GOT3 (cell line): ENCODE results near the gene SLC18B1.

Experiments
- DNase-seq: peaks from one replicate; lab custom pipeline; 2025; ENCODE audit warnings: mixed read lengths; lab: John Stamatoyannopoulos, UW

The SLC18B1 gene

DNA sequence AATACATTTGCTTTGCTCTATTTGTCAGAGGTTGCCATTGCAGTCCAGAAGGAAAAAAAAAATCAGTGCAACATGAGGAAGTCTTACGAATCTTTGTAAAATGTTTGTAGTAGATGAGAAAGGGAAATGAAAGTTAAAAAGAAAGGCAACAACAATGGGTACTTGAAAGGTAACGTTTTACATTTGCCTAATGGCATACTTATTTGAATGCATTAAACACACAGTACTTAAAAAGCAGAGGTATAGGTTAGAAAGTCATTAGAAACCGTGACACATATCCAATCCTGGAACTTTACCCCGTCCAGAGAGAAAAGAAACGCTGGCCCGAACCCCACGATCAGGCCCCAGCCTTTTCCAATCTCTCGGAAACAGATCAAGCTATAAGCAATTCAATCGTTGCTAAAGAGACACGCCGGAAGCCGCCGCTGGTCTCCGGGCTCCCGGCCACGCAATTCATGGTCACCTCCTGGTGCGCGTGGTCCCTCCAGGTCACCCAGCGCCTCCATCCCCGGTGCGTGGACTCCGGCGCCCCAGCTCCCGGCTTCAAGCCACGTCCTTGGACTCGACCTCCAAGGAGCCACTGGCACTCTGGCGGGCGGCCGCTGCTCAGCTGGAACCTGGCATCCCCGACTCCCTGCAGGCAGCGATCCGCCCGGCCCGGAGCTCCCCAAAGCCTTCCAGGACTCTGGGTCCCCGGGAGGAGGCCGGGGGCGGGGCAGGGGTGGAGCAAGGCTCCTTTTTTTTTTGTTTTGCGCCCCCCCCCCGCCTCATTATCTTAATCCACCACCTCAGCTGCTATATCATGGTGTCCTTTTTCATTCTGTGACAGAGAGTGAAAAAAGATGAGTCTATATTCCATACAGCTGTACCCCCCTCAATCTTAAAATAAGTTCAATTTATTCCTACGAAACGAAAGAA lies at the start of gene SLC18B1:
Gene SLC18B1 (minus strand): TSS at position 687 of the 918 bp plus-strand sequence. CDS start 181 bp downstream, at position 506.
- no peak for DNase-seq

DNA sequence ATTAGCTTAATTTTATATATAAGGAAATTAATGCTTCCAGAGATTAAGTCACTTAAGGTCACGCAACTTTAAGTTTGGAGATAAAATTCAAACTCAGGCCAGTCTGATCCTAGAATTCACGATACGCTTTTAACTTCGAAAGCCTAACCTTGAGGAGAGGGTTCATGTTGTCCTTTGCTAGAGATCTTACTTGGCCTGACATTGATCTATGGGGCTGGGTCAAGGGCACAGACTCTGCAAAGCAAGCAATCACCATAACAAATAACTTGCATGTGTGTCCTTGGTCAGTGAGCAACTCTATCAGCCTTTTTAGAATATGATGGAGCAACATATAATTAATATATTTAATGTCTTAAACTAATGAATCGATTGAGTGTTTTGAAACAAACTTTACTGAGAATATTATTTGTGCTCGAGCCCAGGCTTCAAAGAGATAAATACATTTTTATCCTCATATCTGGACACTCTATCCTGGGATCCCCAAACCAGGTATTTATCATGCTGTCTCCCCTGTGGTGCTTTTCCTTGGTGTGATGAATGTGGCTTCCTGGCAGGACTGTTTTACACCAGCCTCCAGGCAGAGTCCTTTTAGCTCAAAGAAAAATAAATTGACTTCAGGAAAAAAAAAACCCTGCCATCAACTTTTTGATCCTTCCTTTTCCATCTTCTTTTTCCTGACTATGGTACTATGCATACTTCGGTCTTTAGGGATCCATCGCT lies 45.0 kb upstream of the SLC18B1 start:
- DNase-seq = no peak

DNA sequence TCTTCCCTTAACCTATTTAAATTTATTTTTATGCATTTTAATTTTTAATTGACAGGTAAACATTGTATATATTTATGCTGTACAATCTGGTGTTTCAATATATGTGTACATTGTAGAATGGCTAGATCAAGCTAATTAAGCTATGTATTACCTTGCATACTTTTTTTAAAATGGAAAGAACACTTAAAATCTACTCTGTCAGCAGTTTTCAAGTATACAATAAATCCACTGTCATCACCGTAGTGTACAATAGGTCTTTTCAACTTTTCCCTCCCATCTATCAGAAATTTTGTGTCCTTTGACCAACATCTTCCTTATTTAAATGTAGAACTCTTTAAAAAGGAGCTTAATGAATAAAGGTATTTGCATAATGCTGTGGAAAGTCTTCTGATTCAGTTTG lies 43.5 kb upstream of the SLC18B1 start:
- DNase-seq = no peak

DNA sequence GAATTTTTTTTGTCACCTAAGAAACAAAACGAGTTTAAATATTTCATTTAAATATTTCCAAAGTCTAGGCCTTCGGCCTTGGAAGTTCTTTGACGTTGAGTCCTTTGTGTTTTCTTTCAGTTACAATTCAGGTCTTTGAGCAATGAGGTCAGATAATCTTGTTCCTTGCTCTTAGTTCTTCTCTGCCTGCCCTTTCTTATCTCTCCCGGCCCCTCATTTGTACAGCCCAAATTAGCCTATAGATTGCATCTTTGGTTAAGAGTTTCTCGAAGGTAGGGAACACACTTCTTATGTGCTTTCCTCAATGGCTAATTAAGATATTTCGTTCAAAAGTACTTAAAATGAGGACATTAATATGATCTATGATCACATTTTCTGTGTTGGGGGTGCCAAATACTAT lies 34.5 kb upstream of the SLC18B1 start:
- DNase-seq = no peak

DNA sequence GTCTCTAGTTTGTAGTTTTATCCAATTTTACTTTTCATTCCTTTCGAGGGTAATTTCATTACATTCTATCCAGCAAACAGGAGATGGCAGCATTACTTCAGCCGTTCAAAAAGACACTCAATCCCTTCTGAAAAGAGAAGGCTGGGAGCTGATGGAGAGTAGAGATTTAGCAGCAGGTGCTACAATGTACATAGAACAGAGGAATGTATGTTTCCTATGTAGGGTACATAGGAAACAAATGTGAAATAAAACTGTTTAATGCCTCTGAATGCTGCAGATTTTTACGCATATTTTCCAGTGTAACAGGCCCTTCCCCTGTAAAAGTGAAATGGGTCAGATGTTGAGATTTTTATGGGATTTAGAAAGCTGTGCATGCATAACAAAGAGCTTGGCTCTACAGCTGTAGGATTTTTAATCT lies 31.9 kb upstream of the SLC18B1 start:
- DNase-seq = no peak

DNA sequence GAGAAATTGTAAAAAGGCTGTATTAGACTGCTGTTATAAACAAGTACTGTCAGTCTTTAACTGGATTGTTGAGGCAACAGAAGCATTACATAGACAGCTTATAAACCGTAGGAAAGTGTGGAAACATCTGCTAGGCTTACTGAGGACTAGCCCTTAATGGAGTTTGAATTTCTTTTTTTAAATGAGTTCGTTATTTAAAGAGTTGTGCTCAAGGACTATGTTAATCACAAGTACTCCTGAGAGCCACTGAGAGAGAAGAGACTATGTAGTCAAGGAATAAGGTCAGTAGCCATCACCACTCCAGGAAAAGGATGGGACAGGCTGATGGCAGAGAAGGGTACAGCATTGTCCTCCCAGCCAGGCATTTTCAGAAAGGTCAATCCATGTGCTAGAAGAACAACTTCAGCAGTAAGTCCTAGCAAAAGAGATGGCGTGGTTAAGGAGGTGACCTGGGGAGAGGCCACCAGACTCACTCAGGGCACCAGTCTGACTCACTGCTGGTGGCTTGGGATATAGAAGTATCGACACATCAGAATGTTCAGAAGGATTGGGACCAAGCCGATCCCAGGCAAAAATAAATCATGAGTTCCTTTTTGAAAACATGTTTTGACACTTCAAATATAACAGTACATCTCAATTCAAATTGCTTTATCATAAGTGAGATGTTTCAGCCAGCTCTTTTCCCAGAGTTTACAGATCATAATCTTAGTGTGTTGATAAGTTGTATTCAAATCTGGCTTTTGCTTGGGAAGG lies 22.4 kb upstream of the SLC18B1 start:
- DNase-seq = no peak

DNA sequence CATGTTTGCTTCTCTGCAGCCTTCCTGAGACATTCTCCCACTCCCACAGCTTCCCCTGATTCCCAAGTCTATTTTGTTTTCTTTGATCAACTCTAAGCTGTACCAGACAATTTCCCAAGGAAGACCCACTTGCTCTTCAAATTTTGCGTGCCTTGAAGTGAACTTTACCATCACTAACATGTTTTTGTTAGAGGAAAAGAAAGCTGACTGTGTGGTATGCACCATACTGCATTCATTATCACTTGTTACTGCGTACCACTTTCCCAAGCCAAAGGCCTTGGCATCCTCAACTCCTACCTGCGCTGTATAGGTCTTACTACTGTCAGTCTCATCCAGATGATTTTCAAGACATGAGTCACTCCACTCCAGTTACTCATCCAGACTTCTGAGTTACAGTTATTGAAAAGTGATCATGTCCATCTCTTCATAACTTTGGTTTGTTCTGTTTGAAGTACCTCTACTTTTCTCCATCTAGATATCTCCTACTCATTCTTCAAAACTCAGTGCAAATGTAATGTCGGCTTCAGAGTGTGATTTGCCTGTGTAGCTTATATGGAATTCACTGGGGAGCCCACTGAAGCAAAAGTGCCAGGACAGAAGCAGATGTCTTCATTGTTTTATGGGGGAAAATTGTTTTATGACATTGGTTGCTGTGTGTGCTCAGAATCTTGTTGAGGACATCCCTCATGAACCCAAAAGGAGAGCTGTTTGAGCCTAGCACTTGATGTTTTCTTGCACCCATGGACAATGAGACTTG lies 21.1 kb upstream of the SLC18B1 start:
- no peak for DNase-seq

DNA sequence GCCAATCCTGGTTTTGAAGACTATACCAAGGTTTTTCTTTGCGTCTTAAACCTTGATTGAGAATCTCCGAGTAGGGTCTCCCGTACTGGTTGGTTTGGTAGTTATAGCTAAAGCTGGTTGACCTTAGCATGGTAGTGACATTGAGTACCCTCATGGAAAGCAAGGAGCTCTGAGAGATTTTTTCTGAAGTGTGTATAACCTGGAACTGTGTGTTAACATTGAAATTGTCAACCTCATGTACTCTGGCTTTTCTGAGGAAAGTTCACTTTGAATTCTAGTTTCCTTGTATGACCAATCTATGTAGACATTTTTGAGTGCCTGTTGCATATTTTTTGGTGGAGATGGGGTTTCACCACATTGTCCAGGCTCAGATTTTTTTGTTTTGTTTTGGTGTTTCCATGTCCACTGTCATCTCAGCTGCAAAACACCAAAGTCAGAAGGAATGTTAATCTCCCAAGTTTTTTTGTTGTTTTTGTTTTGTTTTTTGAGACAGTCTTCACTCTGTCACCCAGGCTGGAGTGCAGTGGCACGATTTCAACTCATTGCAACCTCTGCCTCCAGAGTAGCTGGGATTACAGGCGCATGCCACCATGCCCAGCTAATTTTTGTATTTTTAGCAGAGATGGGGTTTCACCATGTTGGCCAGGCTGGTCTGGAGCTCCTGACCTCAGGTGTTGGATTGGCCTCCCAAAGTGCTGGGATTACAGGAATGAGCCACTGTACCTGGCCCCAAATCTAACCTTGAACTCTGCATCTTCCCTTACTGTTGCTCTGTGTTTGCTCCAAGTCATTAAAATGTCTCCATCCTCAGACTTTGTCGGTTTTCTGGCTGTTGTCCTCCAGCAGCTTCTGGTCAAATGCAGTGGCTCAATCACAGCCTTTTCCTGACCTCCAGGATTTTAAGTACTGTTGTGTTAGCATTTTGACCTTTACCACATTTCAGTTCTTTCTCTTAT lies 20.2 kb upstream of the SLC18B1 start:
- no peak for DNase-seq

DNA sequence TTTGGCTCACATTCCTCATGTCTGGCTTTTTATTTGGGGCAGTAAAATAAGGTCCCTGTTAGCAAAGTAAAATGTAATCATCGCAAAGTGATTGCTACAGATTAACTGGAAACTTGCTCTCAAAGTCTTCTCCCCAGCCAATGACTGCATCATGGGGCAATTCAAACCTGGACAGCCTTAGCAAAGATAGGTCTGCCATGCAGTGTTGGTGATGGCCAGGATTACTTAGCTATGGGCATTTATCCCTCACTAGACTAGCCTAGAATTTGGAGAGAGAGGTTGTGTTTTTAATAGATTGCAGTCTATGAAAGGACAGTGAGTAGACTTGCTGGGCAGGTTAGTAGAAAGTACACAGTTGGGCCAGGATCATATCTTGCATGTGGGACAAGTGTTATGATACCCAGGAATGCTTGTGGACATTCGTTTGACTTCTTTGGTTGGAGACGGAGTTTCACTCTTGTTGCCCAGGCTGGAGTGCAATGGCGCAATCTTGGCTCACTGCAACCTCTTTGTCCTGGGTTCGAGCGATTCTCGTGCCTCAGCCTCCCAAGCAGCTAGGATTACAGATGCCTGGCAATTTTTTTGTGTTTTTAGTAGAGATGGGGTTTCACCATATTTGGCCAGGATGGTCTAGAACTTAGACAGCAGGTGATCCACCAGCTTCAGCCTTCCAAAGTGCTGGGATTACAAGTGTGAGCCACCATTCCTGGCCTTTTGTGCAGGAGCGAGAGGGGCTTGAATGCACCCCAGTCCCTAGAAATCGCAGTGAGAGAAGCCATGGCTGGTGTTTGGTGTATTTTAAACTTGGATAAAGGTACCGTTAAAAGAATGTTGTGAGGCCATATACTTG lies 19.3 kb upstream of the SLC18B1 start:
- no peak for DNase-seq

DNA sequence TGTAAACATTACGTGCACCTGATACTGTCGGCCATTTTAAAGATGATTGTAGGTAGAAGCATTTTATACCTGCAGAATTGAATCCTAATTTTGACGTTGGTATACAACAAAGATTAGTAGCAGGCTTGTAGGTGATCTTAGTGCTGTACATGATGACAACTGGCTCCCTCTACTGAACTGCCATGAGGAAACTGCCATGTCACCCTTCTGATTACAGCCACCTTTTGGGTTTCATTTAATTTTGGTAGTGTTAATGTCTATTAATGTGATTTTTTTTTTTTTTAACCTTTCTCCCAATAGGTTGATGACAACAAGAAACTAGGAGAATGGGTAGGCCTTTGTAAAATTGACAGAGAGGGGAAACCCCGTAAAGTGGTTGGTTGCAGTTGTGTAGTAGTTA lies 18.2 kb upstream of the SLC18B1 start:
- DNase-seq = no peak

DNA sequence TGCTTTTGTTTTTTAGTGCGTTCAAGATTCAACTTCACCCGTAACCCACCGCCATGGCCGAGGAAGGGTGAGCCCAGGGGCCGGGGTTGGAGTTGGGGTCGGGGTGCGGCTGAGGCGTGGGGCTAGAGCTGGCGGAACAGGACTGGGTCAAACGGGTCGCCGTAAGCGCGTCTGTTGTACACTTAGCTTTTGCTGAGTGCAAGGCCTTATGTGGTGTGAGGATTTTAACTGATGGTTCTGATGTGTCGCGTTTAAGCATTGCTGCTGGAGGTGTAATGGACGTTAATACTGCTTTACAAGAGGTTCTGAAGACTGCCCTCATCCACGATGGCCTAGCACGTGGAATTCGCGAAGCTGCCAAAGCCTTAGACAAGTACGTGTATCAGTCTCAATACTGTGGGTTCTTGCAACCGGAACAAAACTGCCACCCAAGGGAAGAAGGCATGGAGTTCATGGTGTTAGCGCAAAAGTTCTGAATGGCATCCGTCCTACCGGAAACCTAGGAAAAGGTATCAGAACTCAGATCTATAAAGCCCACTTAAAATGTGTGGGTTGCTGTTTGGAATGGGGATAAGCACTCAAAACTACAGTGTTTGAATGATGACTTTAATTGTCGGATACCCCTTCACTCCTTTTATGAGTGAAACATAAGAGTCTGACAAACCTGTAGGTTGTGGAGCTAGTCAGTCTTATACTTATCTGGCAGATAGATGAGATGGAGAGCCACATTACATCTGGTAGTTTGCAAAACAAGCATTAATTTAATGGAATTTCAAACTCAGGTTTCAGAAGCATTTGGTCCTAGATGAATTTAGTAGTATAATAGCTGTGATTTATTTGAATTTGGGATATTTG lies 16.5 kb upstream of the SLC18B1 start:
- no peak for DNase-seq

DNA sequence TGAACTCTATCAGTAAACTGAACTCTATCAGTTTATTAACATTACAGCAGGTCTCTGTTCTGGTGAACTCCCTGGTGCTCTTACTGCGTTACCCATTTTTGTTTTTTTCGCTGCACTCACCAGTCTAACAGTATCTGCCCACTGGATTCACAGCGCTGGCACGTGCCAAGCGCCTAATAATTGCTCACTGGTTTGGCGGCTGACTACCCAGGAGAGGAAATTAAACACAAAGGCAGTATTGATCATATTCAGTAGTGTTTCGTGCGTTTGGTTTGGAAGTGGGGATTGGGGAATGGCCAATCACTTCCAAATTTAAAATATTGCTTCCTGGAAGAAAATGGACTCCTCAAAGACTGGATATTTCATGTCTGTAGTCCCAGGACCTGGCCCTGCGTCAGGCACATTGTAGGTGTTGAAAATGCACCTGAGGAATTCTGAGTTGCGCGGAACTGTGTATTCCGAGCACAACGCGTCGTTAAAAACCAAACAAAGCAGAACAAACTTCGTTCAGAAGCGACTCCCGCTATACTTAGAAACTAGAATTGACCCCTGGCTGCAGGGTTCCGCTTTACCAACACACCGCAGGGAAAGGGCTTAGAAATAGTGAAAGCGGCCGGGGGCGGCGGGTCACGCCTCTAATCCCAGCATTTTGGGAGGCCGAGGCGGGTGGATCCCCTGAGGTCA lies 14.9 kb upstream of the SLC18B1 start:
- DNase-seq = no peak

DNA sequence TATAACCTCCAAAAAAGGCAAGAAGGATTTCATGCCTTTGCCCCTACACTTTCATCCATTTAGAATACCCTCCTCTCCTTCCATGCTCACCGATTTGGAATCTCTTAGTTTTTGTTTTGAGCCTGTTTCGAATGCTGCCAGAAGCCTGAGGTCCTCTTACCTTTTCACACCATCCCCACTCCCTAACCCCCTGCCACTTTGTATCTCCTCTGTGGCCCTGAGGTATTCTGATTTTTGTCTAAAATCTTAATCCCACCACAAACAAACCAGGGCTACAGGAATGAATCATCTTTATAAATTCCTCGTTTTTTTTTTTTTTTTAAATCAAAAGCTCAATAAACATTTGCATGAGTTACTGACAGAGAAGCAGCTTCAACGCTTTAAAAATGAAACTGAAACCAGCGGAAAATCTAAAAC lies 14.3 kb upstream of the SLC18B1 start:
- DNase-seq = no peak

DNA sequence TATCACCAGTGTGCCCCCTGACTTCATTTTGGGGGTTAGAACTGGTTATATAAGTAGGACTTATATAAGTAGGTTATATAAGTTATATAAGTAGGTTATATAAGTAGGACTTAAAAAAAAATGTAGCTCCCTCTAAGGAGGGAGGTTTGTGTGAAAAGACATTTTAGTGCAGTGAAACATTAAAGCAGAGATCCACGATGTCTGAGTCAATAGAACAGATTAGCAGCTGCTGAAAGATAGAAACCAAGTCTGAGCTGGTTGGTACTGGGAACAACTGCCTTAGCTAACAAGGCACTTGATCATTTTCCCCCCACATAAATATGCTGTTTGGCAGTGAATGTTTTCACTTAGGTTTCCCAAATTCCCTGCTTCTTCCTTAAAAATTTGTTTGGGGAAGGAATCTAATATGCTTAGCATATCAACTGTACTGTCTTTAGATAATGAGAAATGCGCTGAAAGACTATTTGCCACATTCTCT lies 13.9 kb upstream of the SLC18B1 start:
- no peak for DNase-seq

DNA sequence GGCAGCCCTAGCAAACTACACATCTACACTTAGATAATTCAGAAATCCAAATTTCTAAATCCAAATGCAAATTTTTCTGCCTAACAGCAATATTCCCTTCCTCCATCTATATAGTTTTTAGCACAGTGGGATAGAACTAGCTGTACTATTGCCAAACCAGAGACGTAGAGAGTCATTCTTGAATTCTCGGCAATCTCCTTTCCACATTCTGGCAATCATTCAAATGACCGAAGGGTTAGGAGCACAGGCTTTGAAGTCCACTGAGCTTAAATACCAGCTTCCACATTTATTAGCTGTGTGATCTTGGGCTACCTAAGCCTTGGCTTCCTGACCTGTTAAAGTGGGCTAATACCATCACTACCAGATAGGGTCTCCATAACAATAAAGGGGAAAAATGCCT lies 12.8 kb upstream of the SLC18B1 start:
- no peak for DNase-seq

DNA sequence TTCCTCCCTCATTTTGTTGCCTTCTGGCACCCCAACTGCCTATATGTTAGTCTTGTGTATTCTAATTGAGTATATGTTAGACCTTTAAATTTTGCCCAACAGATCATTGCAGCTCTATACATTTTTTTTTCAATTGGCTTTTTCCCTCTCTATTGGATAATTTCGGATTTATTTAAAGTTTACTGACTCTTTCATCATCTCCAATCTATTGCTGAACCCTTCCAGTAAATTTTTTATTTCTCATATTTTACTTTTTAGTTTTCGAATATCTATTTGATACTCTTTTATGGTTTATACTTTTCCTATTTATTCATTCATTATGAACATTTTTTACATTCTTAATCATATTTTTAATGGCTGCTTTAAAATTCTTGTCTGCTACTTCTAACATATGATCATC lies 7.1 kb upstream of the SLC18B1 start:
- DNase-seq = no peak

DNA sequence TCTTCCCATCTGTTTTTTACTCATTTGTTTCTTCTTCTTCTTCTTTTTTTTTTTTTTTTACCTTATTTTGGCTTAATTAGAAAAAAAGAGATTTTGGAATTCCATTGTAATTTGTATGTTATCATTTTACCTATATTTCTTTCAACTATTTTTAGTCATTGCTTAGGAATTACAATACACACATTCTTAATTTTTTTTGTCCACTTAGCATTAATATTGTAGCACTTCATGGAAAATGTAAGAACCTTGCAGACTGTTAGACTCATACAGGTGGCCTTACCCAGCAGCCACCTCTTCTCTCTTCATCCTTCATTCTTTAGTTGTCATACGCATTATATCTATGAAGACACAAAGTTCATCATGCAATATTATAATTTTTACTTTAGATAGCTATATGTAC lies 5.8 kb upstream of the SLC18B1 start:
- no peak for DNase-seq

DNA sequence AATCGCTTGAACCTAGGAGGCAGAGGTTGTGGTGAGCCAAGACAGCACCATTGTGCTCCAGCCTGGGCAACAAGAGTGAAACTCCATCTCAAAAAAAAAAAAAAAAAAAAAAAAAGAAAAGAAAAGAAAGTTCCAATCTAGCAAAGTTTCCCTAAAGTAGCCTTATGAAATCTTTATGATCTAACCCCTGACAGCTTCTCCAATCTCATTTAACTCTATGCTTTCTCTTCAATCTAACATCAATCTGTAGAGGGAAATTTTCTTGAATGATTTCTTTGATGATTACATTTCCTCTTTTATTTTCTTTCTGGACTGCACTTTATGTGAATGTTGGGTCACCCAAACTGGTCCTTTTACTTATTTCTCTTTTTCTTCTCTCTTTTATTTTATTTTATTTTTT lies 2.2 kb upstream of the SLC18B1 start:
- DNase-seq = no peak
